ENCODE results near the gene IARS2. TPM values are rescaled to one million over a fixed set of nuclear protein-coding genes. Genes with fewer than 3 reads are reported as not detected.

IARS2 gene
- polyA plus RNA-seq, 1 donor from 2014 or later, result 59.2 TPM

DNA sequence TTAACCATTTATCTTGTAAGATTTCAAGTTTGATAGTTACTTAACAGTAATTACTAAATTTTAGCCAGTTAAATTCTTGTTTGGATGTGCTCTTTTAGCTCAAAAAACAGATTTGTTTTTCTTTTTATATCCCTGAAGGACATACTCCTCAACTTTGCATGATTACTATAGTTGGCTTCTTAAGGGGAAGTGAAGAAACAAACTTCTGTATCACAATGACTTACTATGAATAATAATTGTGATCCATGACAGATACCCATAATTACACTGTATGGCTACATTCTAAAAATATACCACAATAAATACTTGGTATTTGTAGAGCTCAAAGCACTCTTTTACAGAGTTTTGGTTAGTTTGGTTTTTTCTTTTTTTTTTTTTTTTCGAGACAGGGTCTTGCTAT, 55.8 kb downstream of the IARS2 start:
- no peaks in the 10 kb centered on the region for H3F3A ChIP-seq (ENCODE audit: insufficient read depth, low read length, poor library complexity, severe bottlenecking)
- H2AFZ ChIP-seq (ENCODE audit: low read depth, low read length), result no peak overlapping the region
- H4K20me1 ChIP-seq (ENCODE audit: insufficient read depth), result no peaks in the 10 kb centered on the region
- TF ChIP-seq EZH2 (IDR thresholded peaks at IDR 0.05; ENCODE audit: borderline replicate concordance, insufficient read depth, low read length, poor library complexity, severe bottlenecking) (no peak), MXI1 (conservative IDR thresholded peaks at IDR 0.05; ENCODE audit: poor library complexity, severe bottlenecking) (no peak), REST (IDR thresholded peaks at IDR 0.05; ENCODE audit: borderline replicate concordance) (no peak), EP300 (conservative IDR thresholded peaks at IDR 0.05; ENCODE audit: poor library complexity, severe bottlenecking) (no peak), TAF1 (IDR thresholded peaks at IDR 0.05; ENCODE audit: low read depth) (no peak), CTCF (IDR thresholded peaks at IDR 0.05; ENCODE audit: poor library complexity, severe bottlenecking) (no peak), POLR2AphosphoS5 (IDR thresholded peaks at IDR 0.05) (no peak), RAD21 (conservative IDR thresholded peaks at IDR 0.05) (no peak), SMC3 (conservative IDR thresholded peaks at IDR 0.05; ENCODE audit: poor library complexity) (no peak)
- H3K9ac ChIP-seq (ENCODE audit: low read length), result no peak overlapping the region
- H3K4me2 ChIP-seq (ENCODE audit: low read length), result no peak overlapping the region
- no peaks in the 10 kb centered on the region for H3K79me2 ChIP-seq (replicated peaks; ENCODE audit: insufficient read depth, low read length)
- H3K4me3 ChIP-seq (ENCODE audit: low read length), result no peak overlapping the region
- H3K36me3 ChIP-seq (ENCODE audit: insufficient read depth, low read length), result peaks cover 7% of the 10 kb centered on the region
- no peaks in the 10 kb centered on the region for H3K9me3 ChIP-seq (ENCODE audit: low read length)
- no peaks in the 10 kb centered on the region for H3K27me3 ChIP-seq (ENCODE audit: insufficient read depth, low read depth, low read length)
- H3K9me2 ChIP-seq (ENCODE audit: insufficient read depth, low read length), result no peaks in the 10 kb centered on the region
- H3K27ac ChIP-seq (ENCODE audit: low read length), result no peak overlapping the region

GRCh38 chr1:220151454-220151853, 57.5 kb downstream of the IARS2 start:
- Histone ChIP-seq H3K27ac (ENCODE audit: low read length) (no peak overlapping the region), H2AFZ (ENCODE audit: low read depth, low read length) (no peak overlapping the region), H4K20me1 (ENCODE audit: insufficient read depth) (no peaks in the 10 kb centered on the region), H3K9me3 (ENCODE audit: low read length) (no peaks in the 10 kb centered on the region), H3K4me3 (ENCODE audit: low read length) (no peak overlapping the region), H3K36me3 (ENCODE audit: insufficient read depth, low read length) (peaks cover 7% of the 10 kb centered on the region), H3K79me2 (replicated peaks; ENCODE audit: insufficient read depth, low read length) (no peaks in the 10 kb centered on the region), H3K27me3 (ENCODE audit: insufficient read depth, low read depth, low read length) (no peaks in the 10 kb centered on the region), H3K9ac (ENCODE audit: low read length) (no peak overlapping the region), H3K9me2 (ENCODE audit: insufficient read depth, low read length) (no peaks in the 10 kb centered on the region), H3K4me2 (ENCODE audit: low read length) (no peak overlapping the region), H3F3A (ENCODE audit: insufficient read depth, low read length, poor library complexity, severe bottlenecking) (no peaks in the 10 kb centered on the region)
- TF ChIP-seq REST (IDR thresholded peaks at IDR 0.05; ENCODE audit: borderline replicate concordance) (no peak), TAF1 (IDR thresholded peaks at IDR 0.05; ENCODE audit: low read depth) (no peak), SMC3 (conservative IDR thresholded peaks at IDR 0.05; ENCODE audit: poor library complexity) (no peak), EP300 (conservative IDR thresholded peaks at IDR 0.05; ENCODE audit: poor library complexity, severe bottlenecking) (no peak), MXI1 (conservative IDR thresholded peaks at IDR 0.05; ENCODE audit: poor library complexity, severe bottlenecking) (no peak), RAD21 (conservative IDR thresholded peaks at IDR 0.05) (no peak), POLR2AphosphoS5 (IDR thresholded peaks at IDR 0.05) (no peak), CTCF (IDR thresholded peaks at IDR 0.05; ENCODE audit: poor library complexity, severe bottlenecking) (no peak)
